Type B pancreatic cell (in vitro differentiated cells): ENCODE results near the gene NT5DC2. TPM values are rescaled to one million over a fixed set of nuclear protein-coding genes. Genes with fewer than 3 reads are reported as not detected.

Experiments used
- DNase-seq: peaks from one replicate; pipeline ENCODE4 v3.0.0; 2021; ENCODE audit warnings: mixed read lengths; ENCODE audit not compliant: unreplicated experiment; ENCODE audit errors: extremely low spot score
- H3K27ac Mint-ChIP-seq: 2 replicates; pipeline ENCODE4 v1.8.0; 2021; ENCODE audit warnings: mild to moderate bottlenecking, mixed read lengths
- H3K27me3 Mint-ChIP-seq: 2 replicates; pipeline ENCODE4 v1.8.0; 2021; ENCODE audit warnings: mixed read lengths
- H3K36me3 Mint-ChIP-seq: 2 replicates; pipeline ENCODE4 v1.8.0; 2021; ENCODE audit warnings: mixed read lengths
- H3K4me1 Mint-ChIP-seq: one replicate; pipeline ENCODE4 v1.8.0; 2021; ENCODE audit warnings: mixed read lengths; ENCODE audit not compliant: unreplicated experiment
- H3K4me3 Mint-ChIP-seq: 2 replicates; pipeline ENCODE4 v1.8.0; 2021; ENCODE audit warnings: mild to moderate bottlenecking, mixed read lengths
- H3K9me3 Mint-ChIP-seq: 2 replicates; pipeline ENCODE4 v1.8.0; 2021; ENCODE audit warnings: mixed read lengths
- CTCF ChIP-seq: fragments of 200-600 bp; sonication (generic); conservative IDR thresholded peaks from 2 replicates; pipeline ENCODE4 v1.5.0; 2021; ENCODE audit warnings: antibody characterized with exemption, mild to moderate bottlenecking
- total RNA-seq: library from RNA; stranded (reverse); gene quantifications from 2 replicates; pipeline ENCODE4 v1.2.1, GENCODE V29; 2021; ENCODE audit warnings: low replicate concordance

Gene NT5DC2
- total RNA-seq, 1 donor from 2014 or later, result 231 TPM

- no peaks in the 10 kb centered on the region for H3K36me3 Mint-ChIP-seq
- no peak overlapping the region for H3K27ac Mint-ChIP-seq
- H3K9me3 Mint-ChIP-seq, result no peaks in the 10 kb centered on the region
- H3K4me1 Mint-ChIP-seq, result no peaks in the 10 kb centered on the region
- H3K27me3 Mint-ChIP-seq, result no peaks in the 10 kb centered on the region
- no peak overlapping the region for H3K4me3 Mint-ChIP-seq
- no peak for DNase-seq
- TF ChIP-seq CTCF, result no peak
Measured at GRCh38 chr3:52501046-52501445, 32.6 kb downstream of the NT5DC2 start.

GRCh38 chr3:52498137-52499054 is 35.3 kb downstream of the NT5DC2 start:
- no peaks in the 10 kb centered on the region for H3K27me3 Mint-ChIP-seq
- H3K4me1 Mint-ChIP-seq, result peaks cover 4% of the 10 kb centered on the region
- no peak for DNase-seq

GRCh38 chr3:52495777-52496602 is 37.7 kb downstream of the NT5DC2 start:
- Mint-ChIP-seq H3K27me3 (no peaks in the 10 kb centered on the region), H3K4me3 (no peak overlapping the region), H3K9me3 (no peaks in the 10 kb centered on the region), H3K27ac (no peak overlapping the region), H3K4me1 (peaks cover 4% of the 10 kb centered on the region), H3K36me3 (peaks cover 6% of the 10 kb centered on the region)
- no peak for DNase-seq
- TF ChIP-seq CTCF, result no peak

More at GRCh38 chr3:52498137-52499054, 35.3 kb downstream of the NT5DC2 start:
- Mint-ChIP-seq H3K36me3 (no peaks in the 10 kb centered on the region), H3K9me3 (no peaks in the 10 kb centered on the region), H3K4me3 (no peak overlapping the region), H3K27ac (no peak overlapping the region)
- no peak for TF ChIP-seq CTCF

- Mint-ChIP-seq H3K4me1 (peaks cover 4% of the 10 kb centered on the region), H3K4me3 (no peak within 1 kb of the TSS), H3K27me3 (no peaks in the 10 kb centered on the region), H3K9me3 (no peaks in the 10 kb centered on the region), H3K36me3 (peaks cover 6% of the 10 kb centered on the region), H3K27ac (no peak within 1 kb of the TSS)
- TF ChIP-seq CTCF, result no peak
- DNase-seq, result no peak
Measured at GRCh38 chr3:52494886-52495495, 38.7 kb downstream of the NT5DC2 start, which contains the start of gene STAB1. STAB1 (plus strand) TSS chr3:52495338; CDS start chr3:52495414, 76 bp downstream.

GRCh38 chr3:52494445-52494844 is 39.2 kb downstream of the NT5DC2 start:
- peaks cover 4% of the 10 kb centered on the region for H3K4me1 Mint-ChIP-seq
- no peak for DNase-seq
- no peak overlapping the region for H3K4me3 Mint-ChIP-seq
- no peaks in the 10 kb centered on the region for H3K9me3 Mint-ChIP-seq
- H3K36me3 Mint-ChIP-seq, result peaks cover 6% of the 10 kb centered on the region
- H3K27me3 Mint-ChIP-seq, result no peaks in the 10 kb centered on the region
- no peak for TF ChIP-seq CTCF
- H3K27ac Mint-ChIP-seq, result no peak overlapping the region
